ENCODE results near the gene ZNF394. TPM values are rescaled to one million over a fixed set of nuclear protein-coding genes. Genes with fewer than 3 reads are reported as not detected.
A peak's percentile ranks its signal among the peaks of the same experiment; 100 is the strongest.

Gene ZNF394
- total RNA-seq, 1 experiment from 2014 or later = 40.8 TPM

GRCh38 chr7:99465421-99465768, 34.7 kb downstream of the ZNF394 start:
- Histone ChIP-seq H3K27me3 (ENCODE audit: low read length) (no peaks in the 10 kb centered on the region), H3K27ac (ENCODE audit: low read length) (peak overlapping the region; percentile 72), H3K9me3 (ENCODE audit: low read length) (no peaks in the 10 kb centered on the region), H3K4me1 (ENCODE audit: low read length) (peaks cover 18% of the 10 kb centered on the region), H3K4me3 (ENCODE audit: low read length) (peak overlapping the region; percentile 97), H3K4me2 (ENCODE audit: low read depth, low read length, poor library complexity, severe bottlenecking) (peak overlapping the region; percentile 100), H3K79me2 (ENCODE audit: low read length) (peaks cover 56% of the 10 kb centered on the region), H4K20me1 (ENCODE audit: insufficient read depth, low read depth, low read length) (peaks cover 10% of the 10 kb centered on the region; the same call in 1 of the 2 replicates), H3K9ac (ENCODE audit: low read length) (peak overlapping the region; percentile 97), H3K36me3 (ENCODE audit: insufficient read depth, low read length) (peaks cover 23% of the 10 kb centered on the region), H2AFZ (ENCODE audit: low read length) (no peak overlapping the region), H3K9me2 (replicated peaks; ENCODE audit: insufficient read depth, low read length) (no peaks in the 10 kb centered on the region)
- DNase-seq = no peak

- no peak overlapping the region for H3K9ac ChIP-seq (ENCODE audit: low read length)
- peak; percentile 50 for DNase-seq
- peaks cover 32% of the 10 kb centered on the region; the same call in 1 of the 2 replicates for H4K20me1 ChIP-seq (ENCODE audit: insufficient read depth, low read depth, low read length)
- H3K9me3 ChIP-seq (ENCODE audit: low read length) = no peaks in the 10 kb centered on the region
- H3K4me3 ChIP-seq (ENCODE audit: low read length) = no peak overlapping the region
- no peak overlapping the region for H3K4me2 ChIP-seq (ENCODE audit: low read depth, low read length, poor library complexity, severe bottlenecking)
- no peaks in the 10 kb centered on the region for H3K27me3 ChIP-seq (ENCODE audit: low read length)
- no peak overlapping the region for H2AFZ ChIP-seq (ENCODE audit: low read length)
- no peak overlapping the region for H3K27ac ChIP-seq (ENCODE audit: low read length)
- H3K9me2 ChIP-seq (replicated peaks; ENCODE audit: insufficient read depth, low read length) = no peaks in the 10 kb centered on the region
- peaks cover 78% of the 10 kb centered on the region for H3K79me2 ChIP-seq (ENCODE audit: low read length)
- peaks cover 15% of the 10 kb centered on the region for H3K4me1 ChIP-seq (ENCODE audit: low read length)
- H3K36me3 ChIP-seq (ENCODE audit: insufficient read depth, low read length) = peaks cover 49% of the 10 kb centered on the region
Observed at GRCh38 chr7:99461221-99461620, 38.9 kb downstream of the ZNF394 start.

DNA sequence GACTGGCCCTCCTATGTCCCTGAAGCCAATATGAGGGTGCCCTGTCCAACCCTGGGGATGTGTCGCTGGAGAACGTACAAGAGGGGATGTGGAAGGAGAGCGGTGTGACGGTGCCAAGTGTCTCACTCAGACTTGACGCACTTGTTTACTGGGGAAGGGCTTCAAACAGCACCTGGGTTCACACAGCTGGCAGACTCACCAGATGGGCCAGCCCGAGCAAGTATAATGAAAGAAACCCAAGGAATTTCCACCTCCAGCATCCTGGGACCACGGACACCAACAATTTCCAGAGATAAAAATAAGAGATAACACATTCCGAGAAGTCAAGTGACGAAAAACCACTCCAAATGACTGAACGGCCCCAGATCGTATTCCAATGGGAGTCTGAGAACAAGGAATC, 39.4 kb downstream of the ZNF394 start:
- Histone ChIP-seq H4K20me1 (ENCODE audit: insufficient read depth, low read depth, low read length) (peaks cover 32% of the 10 kb centered on the region; the same call in 1 of the 2 replicates), H3K27ac (ENCODE audit: low read length) (no peak overlapping the region), H3K4me1 (ENCODE audit: low read length) (peaks cover 13% of the 10 kb centered on the region), H3K36me3 (ENCODE audit: insufficient read depth, low read length) (peaks cover 54% of the 10 kb centered on the region), H3K27me3 (ENCODE audit: low read length) (no peaks in the 10 kb centered on the region), H3K9me2 (replicated peaks; ENCODE audit: insufficient read depth, low read length) (no peaks in the 10 kb centered on the region), H3K9me3 (ENCODE audit: low read length) (no peaks in the 10 kb centered on the region), H3K4me3 (ENCODE audit: low read length) (no peak overlapping the region), H2AFZ (ENCODE audit: low read length) (no peak overlapping the region), H3K4me2 (ENCODE audit: low read depth, low read length, poor library complexity, severe bottlenecking) (no peak overlapping the region), H3K79me2 (ENCODE audit: low read length) (peaks cover 72% of the 10 kb centered on the region), H3K9ac (ENCODE audit: low read length) (no peak overlapping the region)
- DNase-seq = no peak

DNA sequence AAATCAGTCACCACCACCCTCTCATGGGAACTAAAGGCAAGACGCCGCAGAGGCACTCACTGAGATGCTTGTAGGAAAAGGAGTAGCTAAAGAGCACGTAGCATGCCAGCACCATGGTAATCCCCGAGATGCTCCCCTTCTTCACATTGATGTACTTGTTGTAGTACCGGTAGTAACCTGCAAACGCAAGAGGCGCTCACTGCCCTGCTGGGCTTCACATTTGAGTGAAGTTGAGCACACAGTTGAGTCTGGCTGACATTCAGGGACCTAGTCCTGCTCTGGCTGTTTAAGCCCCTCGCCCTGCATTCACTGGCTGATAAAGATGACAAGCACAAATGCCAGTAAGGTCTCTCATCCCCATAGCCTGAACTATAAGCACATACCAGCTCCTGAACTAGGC, 41.0 kb downstream of the ZNF394 start:
- Histone ChIP-seq H2AFZ (ENCODE audit: low read length) (no peak overlapping the region), H3K9ac (ENCODE audit: low read length) (no peak overlapping the region), H3K79me2 (ENCODE audit: low read length) (peaks cover 56% of the 10 kb centered on the region), H3K9me3 (ENCODE audit: low read length) (no peaks in the 10 kb centered on the region), H3K4me1 (ENCODE audit: low read length) (peaks cover 3% of the 10 kb centered on the region), H3K4me3 (ENCODE audit: low read length) (no peak overlapping the region), H3K36me3 (ENCODE audit: insufficient read depth, low read length) (peaks cover 47% of the 10 kb centered on the region), H3K27ac (ENCODE audit: low read length) (no peak overlapping the region), H3K4me2 (ENCODE audit: low read depth, low read length, poor library complexity, severe bottlenecking) (no peak overlapping the region), H4K20me1 (ENCODE audit: insufficient read depth, low read depth, low read length) (peaks cover 32% of the 10 kb centered on the region; the same call in 1 of the 2 replicates), H3K9me2 (replicated peaks; ENCODE audit: insufficient read depth, low read length) (no peaks in the 10 kb centered on the region), H3K27me3 (ENCODE audit: low read length) (no peaks in the 10 kb centered on the region)
- peak; percentile 85 for DNase-seq

GRCh38 chr7:99457650-99458493, 42.2 kb downstream of the ZNF394 start:
- Histone ChIP-seq H3K79me2 (ENCODE audit: low read length) (peaks cover 45% of the 10 kb centered on the region), H2AFZ (ENCODE audit: low read length) (no peak overlapping the region), H3K4me1 (ENCODE audit: low read length) (no peaks in the 10 kb centered on the region), H3K36me3 (ENCODE audit: insufficient read depth, low read length) (peaks cover 37% of the 10 kb centered on the region), H3K9me2 (replicated peaks; ENCODE audit: insufficient read depth, low read length) (no peaks in the 10 kb centered on the region), H3K9ac (ENCODE audit: low read length) (no peak overlapping the region), H3K27ac (ENCODE audit: low read length) (no peak overlapping the region), H3K27me3 (ENCODE audit: low read length) (no peaks in the 10 kb centered on the region), H3K4me2 (ENCODE audit: low read depth, low read length, poor library complexity, severe bottlenecking) (no peak overlapping the region), H3K9me3 (ENCODE audit: low read length) (no peaks in the 10 kb centered on the region), H3K4me3 (ENCODE audit: low read length) (no peak overlapping the region), H4K20me1 (ENCODE audit: insufficient read depth, low read depth, low read length) (peaks cover 32% of the 10 kb centered on the region; the same call in 1 of the 2 replicates)
- no peak for DNase-seq

GRCh38 chr7:99457050-99457649, 42.9 kb downstream of the ZNF394 start:
- Histone ChIP-seq H3K4me3 (ENCODE audit: low read length) (no peak overlapping the region), H3K4me1 (ENCODE audit: low read length) (no peaks in the 10 kb centered on the region), H3K79me2 (ENCODE audit: low read length) (peaks cover 40% of the 10 kb centered on the region), H4K20me1 (ENCODE audit: insufficient read depth, low read depth, low read length) (peaks cover 32% of the 10 kb centered on the region; the same call in 1 of the 2 replicates), H2AFZ (ENCODE audit: low read length) (no peak overlapping the region), H3K9ac (ENCODE audit: low read length) (no peak overlapping the region), H3K27ac (ENCODE audit: low read length) (no peak overlapping the region), H3K36me3 (ENCODE audit: insufficient read depth, low read length) (peaks cover 33% of the 10 kb centered on the region), H3K9me2 (replicated peaks; ENCODE audit: insufficient read depth, low read length) (no peaks in the 10 kb centered on the region), H3K27me3 (ENCODE audit: low read length) (no peaks in the 10 kb centered on the region), H3K9me3 (ENCODE audit: low read length) (no peaks in the 10 kb centered on the region), H3K4me2 (ENCODE audit: low read depth, low read length, poor library complexity, severe bottlenecking) (no peak overlapping the region)
- no peak for DNase-seq

DNA sequence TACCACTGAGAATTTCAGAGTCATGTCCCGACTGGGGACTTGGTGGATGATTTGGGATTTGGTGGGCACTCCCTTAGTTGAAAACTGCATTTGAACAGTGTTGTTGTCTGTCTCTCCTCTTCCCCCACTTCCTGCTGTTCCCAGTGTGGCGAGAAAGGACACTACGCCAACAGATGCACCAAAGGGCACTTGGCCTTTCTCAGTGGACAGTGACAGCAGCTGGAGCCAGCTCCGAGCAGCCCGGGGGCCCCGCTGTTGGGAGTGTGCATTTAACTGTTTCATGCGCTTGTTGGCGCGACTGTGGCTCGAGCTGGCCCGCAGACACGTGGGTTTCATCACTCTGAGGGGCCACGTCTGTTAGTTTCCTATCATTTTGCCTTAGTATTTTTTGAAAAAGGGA, 43.8 kb downstream of the ZNF394 start:
- Histone ChIP-seq H3K4me2 (ENCODE audit: low read depth, low read length, poor library complexity, severe bottlenecking) (no peak overlapping the region), H3K9me3 (ENCODE audit: low read length) (no peaks in the 10 kb centered on the region), H2AFZ (ENCODE audit: low read length) (no peak overlapping the region), H3K27ac (ENCODE audit: low read length) (no peak overlapping the region), H4K20me1 (ENCODE audit: insufficient read depth, low read depth, low read length) (peaks cover 29% of the 10 kb centered on the region; the same call in 1 of the 2 replicates), H3K27me3 (ENCODE audit: low read length) (no peaks in the 10 kb centered on the region), H3K9me2 (replicated peaks; ENCODE audit: insufficient read depth, low read length) (no peaks in the 10 kb centered on the region), H3K4me3 (ENCODE audit: low read length) (no peak overlapping the region), H3K9ac (ENCODE audit: low read length) (no peak overlapping the region), H3K79me2 (ENCODE audit: low read length) (peaks cover 32% of the 10 kb centered on the region), H3K4me1 (ENCODE audit: low read length) (no peaks in the 10 kb centered on the region), H3K36me3 (ENCODE audit: insufficient read depth, low read length) (peaks cover 33% of the 10 kb centered on the region)
- DNase-seq = no peak

- peaks cover 33% of the 10 kb centered on the region for H3K36me3 ChIP-seq (ENCODE audit: insufficient read depth, low read length)
- no peak overlapping the region for H3K27ac ChIP-seq (ENCODE audit: low read length)
- H3K9me3 ChIP-seq (ENCODE audit: low read length) = no peaks in the 10 kb centered on the region
- H4K20me1 ChIP-seq (ENCODE audit: insufficient read depth, low read depth, low read length) = peaks cover 26% of the 10 kb centered on the region; the same call in 1 of the 2 replicates
- DNase-seq = no peak
- H3K4me2 ChIP-seq (ENCODE audit: low read depth, low read length, poor library complexity, severe bottlenecking) = no peak overlapping the region
- no peaks in the 10 kb centered on the region for H3K4me1 ChIP-seq (ENCODE audit: low read length)
- no peaks in the 10 kb centered on the region for H3K27me3 ChIP-seq (ENCODE audit: low read length)
- H2AFZ ChIP-seq (ENCODE audit: low read length) = no peak overlapping the region
- H3K9me2 ChIP-seq (replicated peaks; ENCODE audit: insufficient read depth, low read length) = no peaks in the 10 kb centered on the region
- H3K9ac ChIP-seq (ENCODE audit: low read length) = no peak overlapping the region
- H3K79me2 ChIP-seq (ENCODE audit: low read length) = peaks cover 28% of the 10 kb centered on the region
- no peak overlapping the region for H3K4me3 ChIP-seq (ENCODE audit: low read length)
Observed at GRCh38 chr7:99455874-99456273, 44.2 kb downstream of the ZNF394 start.

Measured in Karpas-422 (cell line).